Activated naive CD8-positive, alpha-beta T cell treated with anti-CD3 and anti-CD28 coated beads, Interleukin-2, amount 10 ng/mL, durations not matched to agents 7 days and 5 days (primary cell): ENCODE data around the gene SORCS2. TPM values are rescaled to one million over a fixed set of nuclear protein-coding genes. Genes with fewer than 3 reads are reported as not detected.
"Not testable (repeated sequence)": the region's sequence is repeated elsewhere in the genome, so short reads cannot be mapped to it uniquely, and the experiment has no call there.

Experiments
- ATAC-seq: fragments of 150-1000 bp; cut with Tn5 transposase; one replicate; pipeline ENCODE4 v1.10.0; 2021; ENCODE audit warnings: low read depth, moderate library complexity
- POLR2A ChIA-PET: fragments of 350-600 bp; sonication (Branson Sonifier 250); formaldehyde crosslinking; loops from one replicate; lab custom pipeline; 2021; ENCODE audit warnings: antibody characterized with exemption; lab: Charles Lee
- DNase-seq: peaks from one replicate; pipeline ENCODE4 v3.0.0; 2021
- H3K27ac Mint-ChIP-seq: one replicate; pipeline ENCODE4 v1.8.0; 2022; ENCODE audit warnings: mild to moderate bottlenecking, mixed read lengths
- H3K27me3 Mint-ChIP-seq: one replicate; pipeline ENCODE4 v1.8.0; 2022; ENCODE audit warnings: mild to moderate bottlenecking, moderate library complexity, mixed read lengths
- H3K36me3 Mint-ChIP-seq: one replicate; pipeline ENCODE4 v1.8.0; 2021; ENCODE audit warnings: mild to moderate bottlenecking, mixed read lengths
- H3K4me1 Mint-ChIP-seq: one replicate; pipeline ENCODE4 v1.8.0; 2021; ENCODE audit warnings: mixed read lengths
- H3K4me3 Mint-ChIP-seq: one replicate; pipeline ENCODE4 v1.8.0; 2022; ENCODE audit warnings: mild to moderate bottlenecking, moderate library complexity, mixed read lengths
- H3K9me3 Mint-ChIP-seq: one replicate; pipeline ENCODE4 v1.8.0; 2021; ENCODE audit warnings: mixed read lengths
- total RNA-seq, 2 experiments: library from RNA; stranded (reverse); gene quantifications; one replicate each; pipeline ENCODE4 v1.2.3, GENCODE V29; 2021

The SORCS2 gene
- total RNA-seq, 2 experiments from 2014 or later: not detected

DNA sequence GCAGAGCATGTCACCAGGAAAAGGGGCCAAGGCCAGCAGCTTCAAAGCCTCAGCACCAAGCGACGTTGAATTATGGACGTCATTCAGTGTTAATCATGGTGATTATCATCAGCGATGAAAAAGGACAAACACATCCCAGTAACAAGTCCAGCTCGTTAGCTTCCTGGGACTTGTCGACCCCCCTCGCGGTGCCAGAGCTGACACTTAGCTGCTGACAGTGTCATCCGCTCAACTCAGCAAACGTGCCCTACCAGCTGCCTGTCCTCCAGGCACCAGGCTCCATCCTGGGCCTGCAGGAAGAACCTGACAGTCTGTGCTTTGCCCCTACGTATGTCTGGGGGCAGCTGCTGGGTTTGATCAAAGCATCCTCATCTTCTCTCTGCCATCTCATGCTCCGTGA, 379.4 kb downstream of the SORCS2 start:
- ATAC-seq (no peak), DNase-seq (no peak)
- no peak overlapping the region for H3K27ac Mint-ChIP-seq
- no peaks in the 10 kb centered on the region for H3K36me3 Mint-ChIP-seq
- POLR2A ChIA-PET: no interaction called here
- H3K4me3 Mint-ChIP-seq: no peak overlapping the region
- no peaks in the 10 kb centered on the region for H3K27me3 Mint-ChIP-seq
- H3K4me1 Mint-ChIP-seq: no peaks in the 10 kb centered on the region
- peaks cover 11% of the 10 kb centered on the region for H3K9me3 Mint-ChIP-seq

DNA sequence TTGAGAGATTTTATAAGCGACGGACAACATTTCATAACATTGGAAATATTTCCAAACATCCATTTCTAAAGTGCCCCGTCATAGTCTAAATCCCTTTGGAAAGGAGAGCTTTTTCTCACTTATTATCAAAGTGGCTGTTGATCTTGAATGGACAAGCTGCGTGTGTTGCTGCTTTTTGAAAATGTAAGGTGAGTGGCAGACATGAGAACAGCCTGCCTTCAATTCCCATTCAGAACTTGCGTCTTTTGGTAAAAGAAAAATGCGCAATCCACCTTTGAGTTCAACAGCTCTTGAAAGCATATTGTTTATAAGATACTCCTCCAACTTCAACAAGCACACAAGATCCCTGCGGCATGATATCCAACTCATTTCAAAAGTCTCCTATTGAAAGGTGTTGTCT, 380.6 kb downstream of the SORCS2 start:
- Mint-ChIP-seq H3K27me3 (no peaks in the 10 kb centered on the region), H3K9me3 (peaks cover 19% of the 10 kb centered on the region), H3K27ac (no peak overlapping the region), H3K4me3 (no peak overlapping the region), H3K36me3 (no peaks in the 10 kb centered on the region), H3K4me1 (no peaks in the 10 kb centered on the region)
- no peak for DNase-seq
- no peak for ATAC-seq
- POLR2A ChIA-PET: no interaction called here

DNA sequence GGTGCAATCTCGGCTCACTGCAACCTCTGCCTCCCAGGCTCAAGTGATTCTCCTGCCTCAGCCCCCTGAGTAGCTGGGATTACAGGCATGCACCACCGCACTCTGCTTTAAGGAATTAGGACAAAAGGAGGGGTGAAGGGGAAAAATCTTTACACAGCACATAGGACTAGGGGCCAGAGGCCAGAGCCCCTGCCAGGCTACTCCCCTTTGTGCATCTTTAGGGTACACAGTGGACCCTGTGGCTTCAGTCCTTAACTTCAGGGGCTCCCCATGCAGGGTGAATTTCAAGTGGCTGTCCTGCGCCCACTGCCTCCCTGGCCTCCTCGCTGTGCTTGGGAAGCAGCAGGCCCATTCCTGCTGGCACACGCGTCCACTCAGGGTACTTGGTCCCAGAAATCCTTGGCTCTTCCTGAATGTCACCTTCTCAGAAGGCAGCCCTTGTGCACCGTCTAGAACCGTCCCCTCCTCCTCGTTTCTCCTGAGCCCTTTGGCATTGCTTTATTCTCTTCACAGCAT, 381.3 kb downstream of the SORCS2 start:
- POLR2A ChIA-PET: no interaction called here
- DNase-seq (no peak), ATAC-seq (no peak)
- Mint-ChIP-seq H3K9me3 (peaks cover 26% of the 10 kb centered on the region), H3K27ac (no peak overlapping the region), H3K4me3 (no peak overlapping the region), H3K27me3 (no peaks in the 10 kb centered on the region), H3K36me3 (no peaks in the 10 kb centered on the region), H3K4me1 (no peaks in the 10 kb centered on the region)

DNA sequence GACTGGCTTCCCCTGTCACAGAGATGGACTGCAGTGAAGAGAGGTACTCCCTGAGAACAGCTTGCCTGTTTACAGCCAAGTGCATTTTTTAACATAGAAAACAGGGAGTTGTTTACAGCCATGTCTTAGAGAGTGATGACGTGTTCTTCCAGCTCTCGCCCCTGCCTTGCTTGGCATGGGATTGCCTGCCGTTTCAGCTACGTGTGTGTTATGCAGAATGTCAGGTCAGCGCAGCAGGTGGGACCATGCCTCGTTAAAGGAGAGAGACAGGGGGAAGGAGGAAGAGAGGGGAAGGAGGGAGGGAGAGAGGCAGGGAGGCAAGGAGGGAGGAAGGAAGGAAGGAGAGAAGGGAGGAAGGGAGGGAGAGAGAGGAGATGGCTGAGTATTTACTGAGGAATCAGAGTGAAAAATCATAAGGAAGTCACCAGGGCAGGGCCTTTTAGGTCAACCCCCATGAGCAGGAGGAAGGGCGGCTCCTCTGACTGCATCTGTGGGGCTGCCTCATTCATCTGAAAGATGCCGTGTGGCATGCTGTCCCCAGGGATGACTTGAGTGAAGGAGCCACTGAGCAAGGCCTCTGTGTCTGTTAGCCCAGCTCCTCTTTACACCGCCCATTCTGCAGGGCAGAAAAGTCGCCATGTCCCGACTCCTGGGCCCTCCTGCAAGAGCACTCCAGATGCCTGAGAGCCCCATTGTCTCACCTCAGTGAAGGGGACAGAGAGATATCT, 382.1 kb downstream of the SORCS2 start:
- POLR2A ChIA-PET: no interaction called here

DNA sequence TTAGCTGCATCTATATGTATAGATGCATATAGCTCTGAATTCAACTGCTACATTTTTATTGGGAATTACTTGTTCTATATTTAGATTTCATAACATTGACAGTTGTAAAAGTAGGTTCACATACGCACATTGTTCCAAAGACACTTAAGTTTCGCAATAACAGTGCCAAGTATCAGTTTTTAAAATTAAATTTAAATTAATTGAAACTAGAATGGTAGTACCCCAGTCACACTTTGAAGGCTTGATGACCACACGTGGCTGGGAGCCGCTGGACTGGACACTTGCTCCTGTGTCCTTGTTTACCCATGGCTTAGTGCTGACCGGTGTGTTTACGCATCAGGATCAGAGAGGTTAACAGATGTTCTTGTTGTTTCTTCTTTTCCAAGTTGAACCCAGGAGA, 383.1 kb downstream of the SORCS2 start:
- POLR2A ChIA-PET: no interaction called here
- Mint-ChIP-seq H3K36me3 (no peaks in the 10 kb centered on the region), H3K4me3 (no peak overlapping the region), H3K4me1 (no peaks in the 10 kb centered on the region), H3K9me3 (peaks cover 35% of the 10 kb centered on the region), H3K27me3 (no peaks in the 10 kb centered on the region), H3K27ac (no peak overlapping the region)
- DNase-seq: no peak
- no peak for ATAC-seq

More for the DNA sequence above, 382.1 kb downstream of the SORCS2 start:
- DNase-seq (no peak), ATAC-seq (no peak)
- no peaks in the 10 kb centered on the region for H3K27me3 Mint-ChIP-seq
- H3K4me1 Mint-ChIP-seq: no peaks in the 10 kb centered on the region
- no peak overlapping the region for H3K27ac Mint-ChIP-seq
- H3K4me3 Mint-ChIP-seq: no peak overlapping the region
- no peaks in the 10 kb centered on the region for H3K36me3 Mint-ChIP-seq
- H3K9me3 Mint-ChIP-seq: peaks cover 31% of the 10 kb centered on the region

DNA sequence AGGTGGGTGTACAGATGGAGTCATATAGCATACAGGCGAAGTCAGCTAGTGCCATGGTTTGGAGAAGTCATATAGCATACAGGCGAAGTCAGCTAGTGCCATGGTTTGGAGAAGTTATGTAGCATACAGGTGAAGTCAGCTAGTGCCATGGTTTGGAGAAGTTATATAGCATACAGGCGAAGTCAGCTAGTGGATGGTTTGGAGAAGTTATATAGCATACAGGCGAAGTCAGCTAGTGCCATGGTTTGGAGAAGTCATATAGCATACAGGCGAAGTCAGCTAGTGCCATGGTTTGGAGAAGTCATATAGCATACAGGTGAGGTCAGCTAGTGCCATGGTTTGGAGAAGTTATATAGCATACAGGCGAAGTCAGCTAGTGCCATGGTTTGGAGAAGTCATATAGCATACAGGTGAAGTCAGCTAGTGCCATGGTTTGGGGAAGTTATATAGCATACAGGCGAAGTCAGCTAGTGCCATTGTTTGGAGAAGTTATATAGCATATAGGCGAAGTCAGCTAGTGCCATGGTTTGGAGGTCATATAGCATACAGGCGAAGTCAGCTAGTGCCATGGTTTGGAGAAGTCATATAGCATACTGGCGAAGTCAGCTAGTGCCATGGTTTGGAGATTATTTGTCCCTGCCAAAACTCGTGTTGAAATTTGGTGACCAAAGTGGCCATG, 385.2 kb downstream of the SORCS2 start:
- H3K36me3 Mint-ChIP-seq, H3K4me3 Mint-ChIP-seq, DNase-seq, H3K27me3 Mint-ChIP-seq, POLR2A ChIA-PET, H3K4me1 Mint-ChIP-seq, H3K27ac Mint-ChIP-seq, ATAC-seq: not testable (repeated sequence)
- H3K9me3 Mint-ChIP-seq: peaks cover 38% of the 10 kb centered on the region

DNA sequence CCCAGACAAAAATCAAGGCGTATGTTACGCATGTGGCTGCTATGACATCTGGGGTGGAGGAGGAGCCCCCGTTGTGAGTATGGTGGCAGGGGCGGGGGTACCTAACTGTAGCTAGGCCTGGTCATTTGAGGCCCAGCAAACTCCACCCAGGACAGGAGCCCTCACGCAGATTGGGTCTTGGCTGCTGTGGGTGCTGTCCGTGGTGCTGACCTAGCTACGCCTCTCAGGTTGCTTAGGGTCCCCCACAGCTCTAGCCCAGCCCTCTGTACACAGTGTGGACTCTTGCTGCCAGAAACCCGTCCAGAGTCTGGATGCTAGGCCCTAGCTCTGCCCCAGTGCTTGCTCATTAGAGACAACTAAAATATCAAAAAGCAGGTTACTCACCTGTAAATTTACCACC, 389.1 kb downstream of the SORCS2 start:
- no peaks in the 10 kb centered on the region for H3K36me3 Mint-ChIP-seq
- POLR2A ChIA-PET: no interaction called here
- H3K4me3 Mint-ChIP-seq: no peak overlapping the region
- H3K27me3 Mint-ChIP-seq: no peaks in the 10 kb centered on the region
- H3K4me1 Mint-ChIP-seq: no peaks in the 10 kb centered on the region
- ATAC-seq: no peak
- no peak overlapping the region for H3K27ac Mint-ChIP-seq
- DNase-seq: peak; percentile 44
- H3K9me3 Mint-ChIP-seq: peaks cover 29% of the 10 kb centered on the region

DNA sequence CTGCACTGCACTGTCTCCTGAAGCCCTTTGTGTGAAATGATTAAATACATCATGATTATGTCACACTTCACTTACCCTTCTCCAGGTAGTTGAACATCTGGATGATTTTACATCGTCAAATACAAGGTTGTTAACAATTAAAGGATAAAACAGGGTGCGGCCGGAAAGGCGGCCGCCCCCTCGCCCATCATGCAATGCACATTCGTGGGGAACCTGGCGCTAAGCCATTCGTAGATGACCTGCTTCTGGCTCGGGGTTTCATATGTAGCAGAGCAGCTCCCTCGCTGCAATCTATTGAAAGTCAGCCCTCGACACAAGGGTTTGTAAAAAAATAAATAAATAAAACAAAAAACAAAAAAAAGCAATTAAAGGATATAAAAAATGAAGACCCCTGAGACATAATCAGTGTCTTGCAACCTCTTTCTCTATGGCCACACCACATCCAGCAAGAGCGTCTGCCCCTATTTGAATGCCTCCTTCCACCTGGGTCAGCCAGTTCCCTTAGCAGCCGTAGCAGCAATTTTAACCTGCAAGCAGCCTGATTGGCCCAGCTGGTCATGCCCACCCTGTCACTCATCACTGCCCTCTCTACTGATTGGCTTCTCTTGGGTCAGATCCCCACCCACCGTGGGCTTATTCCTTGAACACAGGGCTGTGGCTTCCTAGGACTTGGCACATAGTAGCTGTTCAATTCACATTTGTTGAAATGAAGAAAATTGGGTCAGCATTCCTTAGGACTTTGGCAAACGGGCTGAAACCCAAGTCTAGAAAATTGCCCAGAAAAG, 390.2 kb downstream of the SORCS2 start:
- H3K27me3 Mint-ChIP-seq: no peaks in the 10 kb centered on the region
- no peaks in the 10 kb centered on the region for H3K4me1 Mint-ChIP-seq
- no peak for ATAC-seq
- H3K4me3 Mint-ChIP-seq: no peak overlapping the region
- peaks cover 22% of the 10 kb centered on the region for H3K9me3 Mint-ChIP-seq
- H3K27ac Mint-ChIP-seq: no peak overlapping the region
- no peak for DNase-seq
- no peaks in the 10 kb centered on the region for H3K36me3 Mint-ChIP-seq
- POLR2A ChIA-PET: no interaction called here

DNA sequence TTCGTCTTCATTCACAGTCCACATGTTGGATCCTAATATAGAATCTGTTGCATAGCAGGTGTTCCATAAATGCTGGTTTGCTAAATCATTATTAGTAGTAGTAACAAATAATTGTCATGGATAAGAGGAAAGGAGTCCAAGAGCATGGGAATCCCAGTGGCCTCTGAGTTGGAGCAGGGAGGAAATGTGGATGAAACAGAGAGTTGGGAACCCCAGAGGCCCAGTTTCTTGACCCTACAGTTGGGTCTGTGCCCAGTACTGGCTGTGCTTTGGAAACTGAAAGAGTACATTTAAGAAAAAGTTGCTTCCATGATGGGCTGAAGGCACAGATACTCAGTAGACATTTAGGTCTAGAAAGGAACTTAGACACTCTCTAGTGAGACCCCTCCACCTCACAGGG, 391.8 kb downstream of the SORCS2 start:
- H3K4me3 Mint-ChIP-seq: no peak overlapping the region
- no peaks in the 10 kb centered on the region for H3K4me1 Mint-ChIP-seq
- H3K9me3 Mint-ChIP-seq: peaks cover 13% of the 10 kb centered on the region
- H3K36me3 Mint-ChIP-seq: no peaks in the 10 kb centered on the region
- H3K27me3 Mint-ChIP-seq: no peaks in the 10 kb centered on the region
- H3K27ac Mint-ChIP-seq: no peak overlapping the region
- ATAC-seq (no peak), DNase-seq (no peak)
- POLR2A ChIA-PET: no interaction called here

DNA sequence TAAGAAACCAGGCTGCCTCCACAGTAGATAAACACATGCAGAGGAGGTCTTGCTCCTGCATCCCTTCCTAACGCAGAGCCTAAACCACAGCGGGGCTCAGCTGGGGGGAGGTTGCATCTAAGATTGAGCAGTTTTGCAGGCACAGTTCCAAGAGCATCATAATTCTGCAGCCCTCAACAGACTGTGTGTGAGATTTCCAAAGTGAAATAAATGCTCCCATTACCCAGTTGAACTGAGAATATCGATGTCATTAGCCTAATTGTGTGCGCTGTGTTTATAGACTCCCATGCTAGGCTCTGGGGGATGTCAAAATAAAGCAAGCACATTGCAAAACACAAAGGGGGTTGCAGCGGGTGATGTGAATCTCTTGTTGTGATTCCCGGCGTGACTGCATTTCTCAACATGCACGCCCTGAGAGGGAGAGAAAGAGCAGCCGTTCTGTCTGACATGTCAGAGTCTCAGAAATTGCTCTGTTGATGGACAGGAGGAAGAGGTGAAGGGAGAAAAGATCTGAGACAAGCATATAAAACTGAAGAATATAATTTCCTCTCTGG, 392.3 kb downstream of the SORCS2 start:
- no peaks in the 10 kb centered on the region for H3K36me3 Mint-ChIP-seq
- POLR2A ChIA-PET: no interaction called here
- H3K27ac Mint-ChIP-seq: no peak overlapping the region
- DNase-seq (no peak), ATAC-seq (no peak)
- H3K4me1 Mint-ChIP-seq: no peaks in the 10 kb centered on the region
- H3K9me3 Mint-ChIP-seq: peaks cover 9% of the 10 kb centered on the region
- no peak overlapping the region for H3K4me3 Mint-ChIP-seq
- H3K27me3 Mint-ChIP-seq: no peaks in the 10 kb centered on the region

DNA sequence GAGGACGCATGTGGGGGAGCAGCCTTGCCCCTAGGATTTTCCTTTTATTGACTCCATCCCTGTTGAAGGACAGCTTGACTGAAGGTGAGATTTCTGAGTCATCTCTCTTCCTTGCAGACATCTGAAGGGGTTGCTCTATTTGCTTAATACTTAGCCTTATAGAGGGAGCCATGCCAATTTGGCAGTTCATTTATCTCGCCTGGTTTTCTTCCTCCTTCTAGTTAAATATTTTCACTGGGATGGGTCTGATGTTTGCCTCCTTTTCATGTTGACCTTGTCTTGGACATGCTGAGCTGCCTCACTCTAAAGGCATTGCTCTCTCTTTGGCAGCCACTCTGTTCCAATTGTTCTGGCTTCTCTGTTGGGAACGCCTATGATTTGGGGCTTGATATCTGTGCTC, 393.4 kb downstream of the SORCS2 start:
- H3K4me1 Mint-ChIP-seq: no peaks in the 10 kb centered on the region
- no peak overlapping the region for H3K27ac Mint-ChIP-seq
- no peak for ATAC-seq
- H3K27me3 Mint-ChIP-seq: no peaks in the 10 kb centered on the region
- POLR2A ChIA-PET: no interaction called here
- no peak for DNase-seq
- no peak overlapping the region for H3K4me3 Mint-ChIP-seq
- H3K36me3 Mint-ChIP-seq: no peaks in the 10 kb centered on the region
- peaks cover 5% of the 10 kb centered on the region for H3K9me3 Mint-ChIP-seq

DNA sequence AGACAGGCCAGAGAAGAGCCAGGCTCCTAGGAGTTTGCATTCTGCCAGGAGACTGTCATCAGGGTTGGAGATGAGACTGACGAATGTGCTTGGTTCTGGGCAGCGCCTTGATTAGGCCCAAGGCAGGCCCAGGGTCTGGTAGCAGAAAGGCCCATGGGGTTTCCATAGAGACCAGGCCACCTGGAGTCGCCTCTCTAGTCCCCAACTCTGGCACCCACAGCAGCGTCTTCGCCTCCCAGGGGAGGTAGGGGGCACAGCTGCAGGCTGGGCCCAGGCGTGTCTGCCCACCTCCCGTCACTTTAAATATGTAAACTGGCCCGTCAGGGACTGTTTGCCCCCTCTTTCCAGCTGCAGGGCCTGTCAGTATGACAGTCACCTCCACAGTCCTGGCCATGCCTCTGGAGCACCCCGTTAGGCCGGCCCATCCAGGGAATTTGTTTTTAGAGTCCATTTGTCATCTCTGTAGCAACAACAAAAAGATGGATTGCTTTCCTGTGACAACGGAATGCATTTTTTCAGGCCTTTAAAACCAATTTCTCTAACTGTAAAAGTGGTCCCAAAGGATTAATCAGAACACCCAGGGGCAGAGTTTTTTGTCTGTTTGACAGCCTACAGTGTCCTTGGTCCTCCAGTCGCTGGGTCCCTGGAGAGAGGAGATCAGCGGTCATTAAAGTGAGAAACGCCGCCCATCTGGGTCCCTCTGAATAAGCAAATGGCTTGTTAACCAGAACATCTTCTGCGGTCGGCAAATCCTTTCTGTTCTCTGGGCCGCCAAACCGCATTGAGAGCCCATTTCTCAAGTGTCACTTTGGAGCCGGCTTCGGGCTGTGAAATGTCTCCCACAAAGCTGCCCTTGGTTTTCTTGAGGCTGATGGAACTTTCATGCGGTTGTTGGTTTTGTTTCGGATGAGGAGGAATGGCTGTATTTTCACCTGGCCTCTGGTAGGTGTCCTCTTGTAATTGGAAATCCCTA, 395.4 kb downstream of the SORCS2 start:
- no peaks in the 10 kb centered on the region for H3K4me1 Mint-ChIP-seq
- H3K27ac Mint-ChIP-seq: no peak overlapping the region
- no peaks in the 10 kb centered on the region for H3K27me3 Mint-ChIP-seq
- H3K36me3 Mint-ChIP-seq: no peaks in the 10 kb centered on the region
- H3K9me3 Mint-ChIP-seq: peaks cover 4% of the 10 kb centered on the region
- H3K4me3 Mint-ChIP-seq: no peak overlapping the region
- POLR2A ChIA-PET: no interaction called here
- no peak for DNase-seq
- no peak for ATAC-seq
